Measurements from ENCODE around the gene OR56A1.
"Not testable (repeated sequence)": the region's sequence is repeated elsewhere in the genome, so short reads cannot be mapped to it uniquely, and the experiment has no call there.

OR56A1 gene

GRCh38 chr11:6030708-6031405 is at the start of gene OR56A1:
TSS of gene OR56A1 (minus strand) at chr11:6030758. CDS start at chr11:6027692, 3,066 bp downstream.
- DNase-seq: no peak

- no peak for DNase-seq
Observed at GRCh38 chr11:6079463-6079862, 48.9 kb upstream of the OR56A1 start.

- no peak for DNase-seq
Observed at GRCh38 chr11:6077723-6078122, 47.2 kb upstream of the OR56A1 start.

- DNase-seq: not testable (repeated sequence)
Observed at GRCh38 chr11:6076443-6076842, 45.9 kb upstream of the OR56A1 start.

- DNase-seq: no peak
Observed at GRCh38 chr11:6067502-6067901, 36.9 kb upstream of the OR56A1 start.

GRCh38 chr11:6062691-6063358 is 32.3 kb upstream of the OR56A1 start:
- DNase-seq: no peak

GRCh38 chr11:6061475-6061874 is 30.9 kb upstream of the OR56A1 start:
- DNase-seq: no peak

GRCh38 chr11:6057452-6057851 is 26.9 kb upstream of the OR56A1 start:
- no peak for DNase-seq

- DNase-seq: no peak
Observed at GRCh38 chr11:6055569-6055968, 25.0 kb upstream of the OR56A1 start.

GRCh38 chr11:6052374-6052773 is 21.8 kb upstream of the OR56A1 start:
- DNase-seq: no peak

GRCh38 chr11:6040874-6041273 is 10.3 kb upstream of the OR56A1 start:
- no peak for DNase-seq

GRCh38 chr11:6027501-6027900 is 3.1 kb downstream of the OR56A1 start:
- DNase-seq: no peak

- DNase-seq: peak; percentile 77
Observed at GRCh38 chr11:6025056-6025455, 5.5 kb downstream of the OR56A1 start.

GRCh38 chr11:6022956-6023355 is 7.6 kb downstream of the OR56A1 start:
- peak; percentile 75 for DNase-seq

- no peak for DNase-seq
Observed at GRCh38 chr11:6013042-6013441, 17.5 kb downstream of the OR56A1 start.

- no peak for DNase-seq
Observed at GRCh38 chr11:6012035-6012668, 18.4 kb downstream of the OR56A1 start.

- DNase-seq: no peak
Observed at GRCh38 chr11:6006846-6007245, 23.7 kb downstream of the OR56A1 start, which contains the start of gene OR56A4. TSS of gene OR56A4 (minus strand) at chr11:6006946. CDS start at chr11:6002992, 3,954 bp downstream.

GRCh38 chr11:6006395-6006794 is 24.2 kb downstream of the OR56A1 start:
- DNase-seq: no peak

- DNase-seq: no peak
Observed at GRCh38 chr11:6002202-6002699, 28.3 kb downstream of the OR56A1 start.

- DNase-seq: no peak
Observed at GRCh38 chr11:5994791-5995190, 35.8 kb downstream of the OR56A1 start.

GRCh38 chr11:5992604-5993251 is 37.8 kb downstream of the OR56A1 start:
- DNase-seq: peak; percentile 39

- no peak for DNase-seq
Observed at GRCh38 chr11:5992150-5992549, 38.4 kb downstream of the OR56A1 start.

GRCh38 chr11:5989203-5989602 is 41.4 kb downstream of the OR56A1 start:
- DNase-seq: no peak

All from hematopoietic multipotent progenitor cell treated with erythropoietin and hydrocortisone succinate and interleukin-3 and kit ligand, for 6 days (in vitro differentiated cells).